TTC549 (cell line): Measurements from ENCODE around the gene SMIM38.
"Not testable (repeated sequence)": the region's sequence is repeated elsewhere in the genome, so short reads cannot be mapped to it uniquely, and the experiment has no call there.

Experiments
- FAIRE-seq: peaks from 2 replicates; lab custom pipeline; 2012; peaks lifted over from hg19 to GRCh38; lab: Jason Lieb, UNC

Gene SMIM38

GRCh38 chr11:69140635-69141034, 15.1 kb upstream of the SMIM38 start:
- no peak for FAIRE-seq

GRCh38 chr11:69141742-69142141, 14.0 kb upstream of the SMIM38 start:
- no peak for FAIRE-seq

- FAIRE-seq: no peak
Measured at GRCh38 chr11:69142895-69143294, 12.8 kb upstream of the SMIM38 start.

GRCh38 chr11:69144316-69145049, 11.3 kb upstream of the SMIM38 start:
- no peak for FAIRE-seq

- FAIRE-seq: no peak
Measured at GRCh38 chr11:69145050-69145380, 10.7 kb upstream of the SMIM38 start.

GRCh38 chr11:69148377-69148762, 7.4 kb upstream of the SMIM38 start:
- FAIRE-seq: no peak

GRCh38 chr11:69148806-69149205, 6.9 kb upstream of the SMIM38 start:
- FAIRE-seq: no peak

- not testable (repeated sequence) for FAIRE-seq
Measured at GRCh38 chr11:69149338-69150045, 6.2 kb upstream of the SMIM38 start.

- no peak for FAIRE-seq
Measured at GRCh38 chr11:69150175-69150574, 5.6 kb upstream of the SMIM38 start.

GRCh38 chr11:69151836-69152235, 3.9 kb upstream of the SMIM38 start:
- FAIRE-seq: no peak

GRCh38 chr11:69152733-69153421, 2.9 kb upstream of the SMIM38 start:
- FAIRE-seq: no peak

GRCh38 chr11:69153661-69154060, 2.1 kb upstream of the SMIM38 start:
- FAIRE-seq: no peak

- no peak for FAIRE-seq
Measured at GRCh38 chr11:69154211-69154913, 1.4 kb upstream of the SMIM38 start.

- no peak for FAIRE-seq
Measured at GRCh38 chr11:69154938-69155301, 815 bp upstream of the SMIM38 start.

GRCh38 chr11:69156235-69156639, 502 bp downstream of the SMIM38 start:
- FAIRE-seq: no peak

GRCh38 chr11:69156673-69157155, 979 bp downstream of the SMIM38 start:
- no peak for FAIRE-seq

- FAIRE-seq: no peak
Measured at GRCh38 chr11:69157156-69157821, 1.6 kb downstream of the SMIM38 start.

GRCh38 chr11:69157822-69158231, 2.1 kb downstream of the SMIM38 start:
- FAIRE-seq: no peak

GRCh38 chr11:69158301-69159149, 2.8 kb downstream of the SMIM38 start:
- no peak for FAIRE-seq

- FAIRE-seq: no peak
Measured at GRCh38 chr11:69159150-69159852, 3.6 kb downstream of the SMIM38 start.
